ENCODE measurements around the gene CCND1. TPM values are rescaled to one million over a fixed set of nuclear protein-coding genes. Genes with fewer than 3 reads are reported as not detected.
A peak's percentile ranks its signal among the peaks of the same experiment; 100 is the strongest.

Gene CCND1
- total and polyA plus RNA-seq, 7 donors = 7.7 to 56.8 (median 15.0) TPM

DNA sequence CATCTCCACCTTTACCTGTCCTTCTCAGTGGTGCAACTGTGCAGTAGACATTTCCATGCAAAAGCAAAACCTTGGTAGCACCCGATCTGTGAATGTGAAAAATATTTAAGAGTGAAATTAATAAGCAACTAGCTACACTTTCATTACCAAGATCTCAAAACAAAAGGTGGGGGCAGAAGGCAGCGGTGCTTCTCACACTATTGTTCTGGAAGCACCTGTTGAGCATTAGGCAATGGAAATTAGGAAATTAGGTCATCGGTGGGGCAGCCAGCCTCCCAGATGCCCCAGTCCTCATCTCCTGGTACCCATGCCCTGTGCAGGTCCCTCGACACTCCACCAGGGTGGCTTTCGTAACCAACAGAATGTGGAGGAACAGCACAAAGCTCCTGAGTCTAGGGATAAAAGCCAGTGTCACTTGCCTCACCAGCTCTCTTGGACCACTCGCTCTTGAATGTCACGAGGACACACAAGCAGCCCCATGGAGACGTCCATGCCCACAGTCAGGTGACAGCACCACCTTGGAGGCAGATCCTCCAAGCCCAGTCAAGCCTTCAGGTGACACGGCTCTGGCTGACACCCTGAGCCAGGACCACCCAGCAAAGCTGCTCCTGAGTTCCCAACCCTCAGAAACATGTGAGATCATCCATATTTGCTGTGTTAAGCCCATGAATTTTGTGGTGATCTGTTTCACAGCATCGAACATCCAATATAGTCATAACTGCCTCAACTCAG lies 30.9 kb downstream of the CCND1 start:
- DNase-seq = peak; percentile 41

DNA sequence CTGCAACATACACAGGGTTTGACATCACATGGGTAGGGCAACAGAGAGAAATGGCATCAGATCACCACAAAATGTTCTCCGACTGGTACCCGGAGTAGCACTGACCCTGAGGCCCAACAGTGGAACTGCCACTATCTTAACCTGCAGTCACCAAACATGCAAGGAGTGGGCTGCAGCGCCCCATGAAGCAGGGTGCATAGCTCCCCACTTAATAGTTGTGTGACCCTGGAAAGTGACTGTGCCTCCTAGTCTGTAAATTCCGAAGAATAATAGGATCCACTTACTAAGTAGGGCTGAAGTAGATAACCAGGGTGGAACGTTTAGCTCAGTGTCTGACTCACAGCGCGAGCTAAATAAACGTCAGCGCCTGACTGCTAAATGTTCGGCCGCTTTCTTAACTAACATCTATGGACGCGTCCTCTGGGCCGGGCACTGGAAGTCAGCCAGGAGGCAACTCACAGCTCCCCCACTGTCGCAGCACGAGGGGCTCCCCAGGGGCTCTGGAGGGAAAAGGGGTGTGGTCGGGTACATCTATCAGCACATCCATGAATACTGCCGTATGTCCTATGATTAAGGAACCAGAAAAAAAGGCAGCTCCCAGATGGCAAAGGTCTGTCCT lies 33.4 kb downstream of the CCND1 start:
- intact Hi-C loops (cut with DNase I) = loop anchor here (10.0 kb wide), 2 partner anchors 720 to 770 kb away; partner anchors contain the start of genes CTTN, IGHMBP2 and MRPL21
- peak overlapping the region; percentile 88 to 99 (median 96) for H3K4me3 ChIP-seq
- TF ChIP-seq EP300 (IDR thresholded peaks at IDR 0.05) (no peak), POLR2A (IDR thresholded peaks at IDR 0.05) (no peak), POLR2AphosphoS5 (IDR thresholded peaks at IDR 0.05) (no peak)
- TF ChIP-seq, protein P1, sequence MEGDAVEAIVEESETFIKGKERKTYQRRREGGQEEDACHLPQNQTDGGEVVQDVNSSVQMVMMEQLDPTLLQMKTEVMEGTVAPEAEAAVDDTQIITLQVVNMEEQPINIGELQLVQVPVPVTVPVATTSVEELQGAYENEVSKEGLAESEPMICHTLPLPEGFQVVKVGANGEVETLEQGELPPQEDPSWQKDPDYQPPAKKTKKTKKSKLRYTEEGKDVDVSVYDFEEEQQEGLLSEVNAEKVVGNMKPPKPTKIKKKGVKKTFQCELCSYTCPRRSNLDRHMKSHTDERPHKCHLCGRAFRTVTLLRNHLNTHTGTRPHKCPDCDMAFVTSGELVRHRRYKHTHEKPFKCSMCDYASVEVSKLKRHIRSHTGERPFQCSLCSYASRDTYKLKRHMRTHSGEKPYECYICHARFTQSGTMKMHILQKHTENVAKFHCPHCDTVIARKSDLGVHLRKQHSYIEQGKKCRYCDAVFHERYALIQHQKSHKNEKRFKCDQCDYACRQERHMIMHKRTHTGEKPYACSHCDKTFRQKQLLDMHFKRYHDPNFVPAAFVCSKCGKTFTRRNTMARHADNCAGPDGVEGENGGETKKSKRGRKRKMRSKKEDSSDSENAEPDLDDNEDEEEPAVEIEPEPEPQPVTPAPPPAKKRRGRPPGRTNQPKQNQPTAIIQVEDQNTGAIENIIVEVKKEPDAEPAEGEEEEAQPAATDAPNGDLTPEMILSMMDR (IDR thresholded peaks at IDR 0.05) = no peak
- WGBS, 2 donors = 14 to 21% methylated on average over 18 of the region's 18 CpGs
- H3K36me3 ChIP-seq = peaks cover 0 to 22% (median 6%) of the 10 kb centered on the region in 4 donors
- no peaks in the 10 kb centered on the region for H3K27me3 ChIP-seq
- H3K4me1 ChIP-seq = peaks cover 0 to 37% (median 33%) of the 10 kb centered on the region in 4 donors
- H3K27ac ChIP-seq = peak overlapping the region; percentile 85 to 89 (median 89)
- H3K9me3 ChIP-seq = no peaks in the 10 kb centered on the region
- peak; percentile 67 for DNase-seq

More for the DNA sequence above, 30.9 kb downstream of the CCND1 start:
- Histone ChIP-seq H3K9me3 (no peaks in the 10 kb centered on the region), H3K36me3 (peaks cover 0 to 43% (median 7%) of the 10 kb centered on the region in 4 donors), H3K4me3 (no peak overlapping the region), H3K4me1 (peaks cover 0 to 37% (median 34%) of the 10 kb centered on the region in 4 donors), H3K27me3 (no peaks in the 10 kb centered on the region), H3K27ac (no peak overlapping the region)
- intact Hi-C loops (cut with DNase I) = loop anchor here (2.0 to 10.0 kb wide), 3 partner anchors 27 to 767 kb away; partner anchors contain the start of genes CTTN, IGHMBP2 and MRPL21
- WGBS, 2 donors = 90 to 94% methylated on average over 10 of the region's 10 CpGs
- TF ChIP-seq POLR2AphosphoS5 (IDR thresholded peaks at IDR 0.05) = no peak
- no peak for TF ChIP-seq EP300 (IDR thresholded peaks at IDR 0.05)
- TF ChIP-seq, protein P1 (IDR thresholded peaks at IDR 0.05) = no peak
- no peak for TF ChIP-seq POLR2A (IDR thresholded peaks at IDR 0.05)

DNA sequence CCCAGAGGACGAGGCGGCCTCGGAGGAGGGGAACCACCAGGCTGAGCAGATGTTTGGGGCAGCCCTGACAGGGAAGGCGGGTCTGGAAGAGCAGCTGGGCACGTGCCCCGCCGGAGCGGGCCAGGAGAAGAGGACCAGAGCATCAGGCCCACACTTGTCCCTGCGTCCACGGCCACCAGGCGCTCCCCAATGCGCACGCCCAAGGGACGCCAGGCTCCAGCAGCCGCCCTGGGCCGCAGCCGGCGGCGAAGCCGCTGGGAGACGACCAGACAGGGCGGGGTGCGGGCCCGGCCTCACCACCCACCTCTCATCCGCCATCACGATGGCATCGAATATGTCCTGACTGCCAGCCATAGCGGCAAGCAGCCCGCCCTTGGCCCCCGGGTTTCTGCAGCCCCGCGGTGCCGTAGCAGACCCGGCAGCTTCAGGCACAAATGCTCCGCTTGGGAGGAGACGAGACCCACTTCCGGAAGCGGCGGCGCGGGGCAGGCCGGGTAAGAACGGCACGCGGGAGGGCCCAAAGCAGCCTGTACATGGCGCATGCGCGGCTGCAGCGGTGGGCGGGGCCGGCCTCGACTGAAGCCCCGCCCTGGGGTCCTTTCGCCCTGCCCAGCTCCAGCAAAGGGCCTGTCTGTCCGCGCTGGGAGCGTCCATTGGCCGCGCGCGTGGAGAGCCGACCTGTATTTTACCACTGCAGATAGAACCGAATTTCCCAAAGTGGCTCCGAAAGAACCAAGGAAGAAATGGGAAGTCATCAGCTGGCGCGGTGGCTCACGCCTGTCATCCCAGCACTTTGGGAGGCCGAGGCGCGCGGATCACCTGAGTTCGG lies 34.1 kb downstream of the CCND1 start, which contains the start of gene LTO1:
Gene LTO1, minus strand, starts transcription at position 468 of the 829 bp plus-strand sequence. Its CDS starts 114 bp downstream, at position 354.
- H3K4me3 ChIP-seq = peak within 1 kb of the TSS; percentile 88 to 99 (median 96)
- TF ChIP-seq POLR2A (IDR thresholded peaks at IDR 0.05) (peak; percentile 42 to 51), EP300 (IDR thresholded peaks at IDR 0.05) (peak in 2 of 4 donors; percentile 9 to 61), POLR2AphosphoS5 (IDR thresholded peaks at IDR 0.05) (peak; percentile 80 to 95 (median 92))
- TF ChIP-seq, protein P1 (IDR thresholded peaks at IDR 0.05) = no peak
- WGBS, 2 donors = 2% methylated on average over 72 of the region's 72 CpGs
- DNase-seq = peak; percentile 98
- H3K27me3 ChIP-seq = no peaks in the 10 kb centered on the region
- no peaks in the 10 kb centered on the region for H3K9me3 ChIP-seq
- peaks cover 0 to 32% (median 28%) of the 10 kb centered on the region in 4 donors for H3K4me1 ChIP-seq
- peak within 1 kb of the TSS; percentile 85 to 89 (median 89) for H3K27ac ChIP-seq
- intact Hi-C loops (cut with DNase I) = loop anchor here (5.0 to 10.0 kb wide), 3 partner anchors 527 to 770 kb away; partner anchors contain the start of genes CTTN, FADD, IGHMBP2 and MRPL21
- H3K36me3 ChIP-seq = peaks cover 0 to 19% (median 4%) of the 10 kb centered on the region in 4 donors

DNA sequence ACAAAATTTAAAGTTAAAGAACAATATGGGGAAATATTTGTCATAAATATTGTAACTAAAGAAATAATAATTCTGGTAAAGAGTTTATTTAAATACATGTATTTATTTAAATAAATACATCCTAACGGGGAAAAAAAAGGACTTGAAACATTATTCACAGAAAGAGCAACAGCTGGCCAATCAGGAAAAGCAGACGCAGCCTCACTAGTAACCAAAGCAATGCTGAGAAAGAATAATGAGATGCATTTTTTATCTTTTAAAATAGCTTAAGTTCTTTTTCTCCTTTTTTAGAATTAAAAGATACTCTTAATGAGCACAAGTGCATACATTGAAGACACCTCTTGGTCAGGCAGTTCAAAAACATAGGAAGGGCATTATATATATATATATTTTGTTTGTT lies 36.8 kb downstream of the CCND1 start:
- no peaks in the 10 kb centered on the region for H3K9me3 ChIP-seq
- H3K4me3 ChIP-seq = no peak overlapping the region
- H3K27me3 ChIP-seq = no peaks in the 10 kb centered on the region
- H3K36me3 ChIP-seq = peaks cover 0 to 4% (median 0%) of the 10 kb centered on the region in 4 donors
- intact Hi-C loops (cut with DNase I) = loop anchor here (5.0 to 10.0 kb wide), 3 partner anchors 525 to 773 kb away; partner anchors contain the start of genes CTTN, FADD, IGHMBP2 and MRPL21
- DNase-seq = no peak
- no peak overlapping the region for H3K27ac ChIP-seq
- WGBS, 2 donors = 35 to 65% methylated on average over 2 of the region's 2 CpGs
- peaks cover 0 to 24% (median 23%) of the 10 kb centered on the region in 4 donors for H3K4me1 ChIP-seq
- TF ChIP-seq POLR2AphosphoS5 (IDR thresholded peaks at IDR 0.05) = no peak
- no peak for TF ChIP-seq EP300 (IDR thresholded peaks at IDR 0.05)
- no peak for TF ChIP-seq POLR2A (IDR thresholded peaks at IDR 0.05)
- TF ChIP-seq, protein P1 (IDR thresholded peaks at IDR 0.05) = no peak
